ENCODE data around the gene ARSD.
"Not testable (repeated sequence)": the region's sequence is repeated elsewhere in the genome, so short reads cannot be mapped to it uniquely, and the experiment has no call there.

DNA sequence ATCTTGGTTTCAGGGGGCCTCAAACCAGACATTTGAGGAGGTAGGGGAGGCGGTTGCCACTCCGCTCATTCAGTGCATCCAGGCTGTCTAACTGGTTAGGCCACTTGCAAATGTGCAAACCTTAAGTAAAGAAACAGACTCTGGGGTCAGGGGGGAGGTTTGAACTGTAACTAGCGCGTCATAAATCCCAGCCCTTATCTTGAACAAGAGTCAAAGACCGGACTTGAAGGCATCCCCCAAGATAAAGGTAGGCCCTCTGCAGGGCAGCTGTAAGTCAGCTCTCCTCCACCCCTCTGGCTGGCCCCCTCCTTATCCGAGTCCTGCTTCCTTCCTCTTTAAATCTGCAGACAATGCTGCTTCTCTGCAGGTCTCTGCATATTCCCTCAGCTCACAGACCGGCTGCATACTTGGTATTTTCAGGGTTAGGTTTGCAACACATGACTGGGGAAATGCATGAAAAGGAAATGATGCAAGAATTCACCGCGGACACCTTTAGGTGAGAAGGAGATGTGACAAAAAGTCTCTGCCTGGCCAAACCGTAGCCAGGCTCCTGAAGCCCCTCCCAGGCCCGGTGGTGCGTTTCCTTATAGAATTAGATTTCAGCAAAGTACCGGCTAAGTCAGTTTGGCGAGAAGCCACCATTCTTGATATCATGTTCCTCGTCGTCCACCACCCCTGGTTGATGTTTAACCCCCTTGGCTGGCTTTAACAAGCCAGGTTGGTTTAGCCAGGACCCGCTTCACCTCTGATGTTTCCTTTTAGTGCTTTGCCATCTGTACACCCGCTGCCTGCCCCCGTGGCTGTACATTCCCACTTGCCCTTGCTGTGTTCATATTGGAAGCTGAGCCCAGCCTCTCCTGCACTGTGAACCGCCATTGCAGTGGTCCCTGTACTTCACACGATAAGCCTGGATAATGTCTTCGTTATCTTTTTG, 31.2 kb downstream of the ARSD start:
- TF ChIP-seq ATF1 (CRISPR knock-in tag; IDR thresholded peaks at IDR 0.05); CTCF (IDR thresholded peaks at IDR 0.05); SP1 (CRISPR knock-in tag; conservative IDR thresholded peaks at IDR 0.05): not testable (repeated sequence)
- TF ChIP-seq, protein P1, sequence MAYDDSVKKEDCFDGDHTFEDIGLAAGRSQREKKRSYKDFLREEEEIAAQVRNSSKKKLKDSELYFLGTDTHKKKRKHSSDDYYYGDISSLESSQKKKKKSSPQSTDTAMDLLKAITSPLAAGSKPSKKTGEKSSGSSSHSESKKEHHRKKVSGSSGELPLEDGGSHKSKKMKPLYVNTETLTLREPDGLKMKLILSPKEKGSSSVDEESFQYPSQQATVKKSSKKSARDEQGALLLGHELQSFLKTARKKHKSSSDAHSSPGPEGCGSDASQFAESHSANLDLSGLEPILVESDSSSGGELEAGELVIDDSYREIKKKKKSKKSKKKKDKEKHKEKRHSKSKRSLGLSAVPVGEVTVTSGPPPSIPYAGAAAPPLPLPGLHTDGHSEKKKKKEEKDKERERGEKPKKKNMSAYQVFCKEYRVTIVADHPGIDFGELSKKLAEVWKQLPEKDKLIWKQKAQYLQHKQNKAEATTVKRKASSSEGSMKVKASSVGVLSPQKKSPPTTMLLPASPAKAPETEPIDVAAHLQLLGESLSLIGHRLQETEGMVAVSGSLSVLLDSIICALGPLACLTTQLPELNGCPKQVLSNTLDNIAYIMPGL (CRISPR knock-in tag; IDR thresholded peaks at IDR 0.05): not testable (repeated sequence)
